CD4-positive, alpha-beta T cell (primary cell): ENCODE data around the gene CCDC9B. TPM values are rescaled to one million over a fixed set of nuclear protein-coding genes. Genes with fewer than 3 reads are reported as not detected.

Experiments used
- ATAC-seq: fragments of 200-7000 bp; cut with Tn5 transposase; one replicate; pipeline ENCODE4 v1.10.0; 2022; ENCODE audit warnings: mild to moderate bottlenecking; ENCODE audit not compliant: poor library complexity
- CTCF ChIA-PET: fragments of 350-600 bp; sonication (Branson Sonifier 250); formaldehyde crosslinking; loops from one replicate; lab custom pipeline; 2021; ENCODE audit warnings: antibody characterized with exemption, inconsistent platforms; lab: Charles Lee
- POLR2A ChIA-PET: fragments of 350-600 bp; sonication (Branson Sonifier 250); formaldehyde crosslinking; loops from one replicate; lab custom pipeline; 2021; ENCODE audit warnings: antibody characterized with exemption, inconsistent platforms; lab: Charles Lee
- DNase-seq, 14 experiments: peaks; one replicate each; pipeline ENCODE4 v3.0.0-alpha.2; 2013 to 2020; ENCODE audit warnings: mixed read lengths in 2 of 14
- H3K27ac ChIP-seq, 2 donors: one replicate each; pipeline versions ENCODE4 v1.5.1 to v1.7.0; 2013; ENCODE audit warnings: low read length in 2 of 2, low read depth in 1 of 2, mild to moderate bottlenecking in 1 of 2
- H3K27me3 ChIP-seq, 2 experiments: 1 replicate in 1 of 2; 2 replicates in 1 of 2; pipeline versions ENCODE4 v1.6.1 to v1.7.0; 2013; ENCODE audit warnings: low read length in 2 of 2, control low read depth in 1 of 2, mild to moderate bottlenecking in 1 of 2, moderate library complexity in 1 of 2; ENCODE audit not compliant: insufficient read depth in 2 of 2, control insufficient read depth in 1 of 2
- H3K36me3 ChIP-seq: one replicate; pipeline ENCODE4 v1.6.1; 2013; ENCODE audit warnings: low read length, control low read depth; ENCODE audit not compliant: insufficient read depth
- H3K4me1 ChIP-seq: one replicate; pipeline ENCODE4 v1.6.1; 2013; ENCODE audit warnings: low read length, control low read depth; ENCODE audit not compliant: insufficient read depth
- H3K4me3 ChIP-seq: one replicate; pipeline ENCODE4 v1.5.1; 2013; ENCODE audit warnings: mild to moderate bottlenecking, low read length, moderate library complexity
- H3K9me3 ChIP-seq, 2 experiments: 1 replicate in 1 of 2; 2 replicates in 1 of 2; pipeline versions ENCODE4 v1.6.1 to v1.7.0; 2013; ENCODE audit warnings: low read length in 2 of 2, mild to moderate bottlenecking in 2 of 2, control low read depth in 1 of 2, moderate library complexity in 1 of 2; ENCODE audit not compliant: control insufficient read depth in 1 of 2, insufficient read depth in 1 of 2
- H3K27ac Mint-ChIP-seq: one replicate; pipeline ENCODE4 v1.8.0; 2020; ENCODE audit warnings: mixed read lengths
- H3K27me3 Mint-ChIP-seq: one replicate; pipeline ENCODE4 v1.8.0; 2021; ENCODE audit warnings: mixed read lengths
- H3K36me3 Mint-ChIP-seq: one replicate; pipeline ENCODE4 v1.8.0; 2021; ENCODE audit warnings: low read depth, mixed read lengths
- H3K4me1 Mint-ChIP-seq: one replicate; pipeline ENCODE4 v1.8.0; 2021; ENCODE audit warnings: low read depth, mixed read lengths
- H3K4me3 Mint-ChIP-seq: one replicate; pipeline ENCODE4 v1.8.0; 2020; ENCODE audit warnings: mild to moderate bottlenecking, mixed read lengths
- H3K9me3 Mint-ChIP-seq: one replicate; pipeline ENCODE4 v1.8.0; 2020; ENCODE audit warnings: mixed read lengths
- intact Hi-C, 2 experiments: fragments of 100-400 bp; cut with DNase I in 1 of 2; cut with micrococcal nuclease in 1 of 2; formaldehyde crosslinking; loops; one replicate each; pipeline versions ENCODE4 v1.15.1 to v1.9.0; 2023 to 2025; cut with DNase I, micrococcal nuclease
- total RNA-seq, 174 experiments: library from RNA in 2 of 174; stranded (reverse) in 2 of 174; gene quantifications; one replicate each; pipeline ENCODE4 v1.2.3 and lab custom pipeline; 2021 to 2026
- TF ChIP-seq, protein P1 (sequence below): fragments of 200-600 bp; IDR thresholded peaks from one replicate; pipeline ENCODE4 v1.8.0; 2022; ENCODE audit warnings: antibody characterized with exemption, mild to moderate bottlenecking

CCDC9B gene
- total RNA-seq, 2 experiments from 2014 or later: 1.0 to 1.5 TPM

- POLR2A ChIA-PET: interaction anchor here (0.7 to 1.1 kb wide), 2 partner anchors 9 to 22 kb away, joined by 3 to 4 read pairs; no protein-coding TSS in a partner anchor
- TF ChIP-seq, protein P1, sequence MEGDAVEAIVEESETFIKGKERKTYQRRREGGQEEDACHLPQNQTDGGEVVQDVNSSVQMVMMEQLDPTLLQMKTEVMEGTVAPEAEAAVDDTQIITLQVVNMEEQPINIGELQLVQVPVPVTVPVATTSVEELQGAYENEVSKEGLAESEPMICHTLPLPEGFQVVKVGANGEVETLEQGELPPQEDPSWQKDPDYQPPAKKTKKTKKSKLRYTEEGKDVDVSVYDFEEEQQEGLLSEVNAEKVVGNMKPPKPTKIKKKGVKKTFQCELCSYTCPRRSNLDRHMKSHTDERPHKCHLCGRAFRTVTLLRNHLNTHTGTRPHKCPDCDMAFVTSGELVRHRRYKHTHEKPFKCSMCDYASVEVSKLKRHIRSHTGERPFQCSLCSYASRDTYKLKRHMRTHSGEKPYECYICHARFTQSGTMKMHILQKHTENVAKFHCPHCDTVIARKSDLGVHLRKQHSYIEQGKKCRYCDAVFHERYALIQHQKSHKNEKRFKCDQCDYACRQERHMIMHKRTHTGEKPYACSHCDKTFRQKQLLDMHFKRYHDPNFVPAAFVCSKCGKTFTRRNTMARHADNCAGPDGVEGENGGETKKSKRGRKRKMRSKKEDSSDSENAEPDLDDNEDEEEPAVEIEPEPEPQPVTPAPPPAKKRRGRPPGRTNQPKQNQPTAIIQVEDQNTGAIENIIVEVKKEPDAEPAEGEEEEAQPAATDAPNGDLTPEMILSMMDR: no peak
Measured at GRCh38 chr15:40345225-40345866, 4.6 kb upstream of the CCDC9B start.

DNA sequence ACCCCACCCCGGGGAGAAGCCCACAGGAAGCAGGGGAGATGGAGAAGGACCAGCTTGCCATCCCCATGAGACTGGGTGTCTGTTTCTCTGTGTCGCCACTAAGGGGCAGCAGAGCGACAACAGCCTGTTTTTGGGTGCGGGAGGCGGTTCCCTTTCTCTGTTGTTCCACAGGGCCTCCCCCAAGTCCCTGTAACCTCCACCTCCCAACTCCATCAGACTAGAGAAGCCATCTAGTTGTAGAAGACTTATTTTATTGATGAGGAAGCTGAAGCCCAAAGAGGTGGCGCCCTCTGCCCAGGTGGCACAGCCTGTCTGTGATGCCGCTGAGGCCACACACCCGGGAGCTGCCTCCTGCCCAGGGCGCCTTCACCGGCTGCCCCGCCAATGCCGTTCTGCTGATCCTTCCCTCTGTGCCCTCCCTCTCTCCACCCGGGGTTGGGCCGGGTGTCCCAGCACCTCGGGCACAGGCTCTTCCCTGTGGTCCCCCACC is 3.9 kb upstream of the CCDC9B start:
- H3K27me3 ChIP-seq: no peaks in the 10 kb centered on the region
- Mint-ChIP-seq H3K27ac (no peak overlapping the region), H3K36me3 (no peaks in the 10 kb centered on the region), H3K4me3 (no peak overlapping the region), H3K27me3 (no peaks in the 10 kb centered on the region), H3K9me3 (no peaks in the 10 kb centered on the region), H3K4me1 (no peaks in the 10 kb centered on the region)
- intact Hi-C loops: loop anchor here (1.0 to 2.0 kb wide), 3 partner anchors 22 to 163 kb away; no protein-coding TSS in a partner anchor
- H3K9me3 ChIP-seq: no peaks in the 10 kb centered on the region
- H3K36me3 ChIP-seq: no peaks in the 10 kb centered on the region
- no peak overlapping the region for H3K27ac ChIP-seq
- H3K4me1 ChIP-seq: peaks cover 11% of the 10 kb centered on the region
- ChIA-PET POLR2A (interaction anchor here (0.6 to 1.1 kb wide), 4 partner anchors 8 to 1403 kb away, joined by 3 to 8 read pairs (median 4); no protein-coding TSS in a partner anchor), CTCF (interaction anchor here (0.5 to 3.6 kb wide), 17 partner anchors 10 to 417 kb away, joined by 3 to 57 read pairs (median 4); partner anchors contain the start of genes ANKRD63, DISP2, IVD and PLCB2)
- TF ChIP-seq, protein P1: peak; percentile 81
- no peak overlapping the region for H3K4me3 ChIP-seq
- DNase-seq (peak; percentile 46 to 83 (median 62)), ATAC-seq (peak; percentile 97)

More at GRCh38 chr15:40345225-40345866, 4.6 kb upstream of the CCDC9B start:
- H3K4me3 ChIP-seq: no peak overlapping the region
- Mint-ChIP-seq H3K27ac (no peak overlapping the region), H3K36me3 (no peaks in the 10 kb centered on the region), H3K27me3 (no peaks in the 10 kb centered on the region), H3K4me3 (no peak overlapping the region), H3K9me3 (no peaks in the 10 kb centered on the region), H3K4me1 (no peaks in the 10 kb centered on the region)
- DNase-seq: no peak
- ATAC-seq: no peak
- intact Hi-C loops: loop anchor here in 1 of 2 experiments (2.0 kb wide), 1 partner anchor 21 kb away; no protein-coding TSS in a partner anchor
- peaks cover 11% of the 10 kb centered on the region for H3K4me1 ChIP-seq
- no peak overlapping the region for H3K27ac ChIP-seq
- no peaks in the 10 kb centered on the region for H3K27me3 ChIP-seq
- CTCF ChIA-PET: interaction anchor here (0.6 to 3.6 kb wide), 11 partner anchors 12 to 490 kb away, joined by 3 to 57 read pairs (median 7); partner anchors contain the start of genes DISP2 and IVD
- H3K36me3 ChIP-seq: no peaks in the 10 kb centered on the region
- H3K9me3 ChIP-seq: no peaks in the 10 kb centered on the region

GRCh38 chr15:40344217-40344616 is 3.5 kb upstream of the CCDC9B start:
- Histone ChIP-seq H3K4me1 (peaks cover 11% of the 10 kb centered on the region), H3K4me3 (no peak overlapping the region), H3K36me3 (no peaks in the 10 kb centered on the region), H3K27me3 (no peaks in the 10 kb centered on the region), H3K9me3 (no peaks in the 10 kb centered on the region), H3K27ac (no peak overlapping the region)
- intact Hi-C loops: loop anchor here (1.0 to 2.0 kb wide), 3 partner anchors 23 to 163 kb away; no protein-coding TSS in a partner anchor
- H3K4me1 Mint-ChIP-seq: no peaks in the 10 kb centered on the region
- no peak overlapping the region for H3K4me3 Mint-ChIP-seq
- ATAC-seq (no peak), DNase-seq (no peak)
- H3K36me3 Mint-ChIP-seq: no peaks in the 10 kb centered on the region
- H3K9me3 Mint-ChIP-seq: no peaks in the 10 kb centered on the region
- H3K27me3 Mint-ChIP-seq: no peaks in the 10 kb centered on the region
- no peak overlapping the region for H3K27ac Mint-ChIP-seq
- TF ChIP-seq, protein P1: no peak
- ChIA-PET POLR2A (interaction anchor here (0.6 to 1.0 kb wide), 2 partner anchors 78 to 1403 kb away, joined by 3 to 8 read pairs; no protein-coding TSS in a partner anchor), CTCF (interaction anchor here (0.5 to 3.6 kb wide), 17 partner anchors 10 to 418 kb away, joined by 3 to 57 read pairs (median 4); partner anchors contain the start of genes ANKRD63, DISP2, IVD and PLCB2)
